GM21529 (cell line): ENCODE data around the gene NTMT1.
"Not testable (repeated sequence)": the region's sequence is repeated elsewhere in the genome, so short reads cannot be mapped to it uniquely, and the experiment has no call there.

Source experiments
- ATAC-seq: cut with Tn5 transposase; IDR thresholded peaks from one replicate; pipeline ENCODE4 v1.9.1; 2021; ENCODE audit not compliant: unreplicated experiment

NTMT1 gene

DNA sequence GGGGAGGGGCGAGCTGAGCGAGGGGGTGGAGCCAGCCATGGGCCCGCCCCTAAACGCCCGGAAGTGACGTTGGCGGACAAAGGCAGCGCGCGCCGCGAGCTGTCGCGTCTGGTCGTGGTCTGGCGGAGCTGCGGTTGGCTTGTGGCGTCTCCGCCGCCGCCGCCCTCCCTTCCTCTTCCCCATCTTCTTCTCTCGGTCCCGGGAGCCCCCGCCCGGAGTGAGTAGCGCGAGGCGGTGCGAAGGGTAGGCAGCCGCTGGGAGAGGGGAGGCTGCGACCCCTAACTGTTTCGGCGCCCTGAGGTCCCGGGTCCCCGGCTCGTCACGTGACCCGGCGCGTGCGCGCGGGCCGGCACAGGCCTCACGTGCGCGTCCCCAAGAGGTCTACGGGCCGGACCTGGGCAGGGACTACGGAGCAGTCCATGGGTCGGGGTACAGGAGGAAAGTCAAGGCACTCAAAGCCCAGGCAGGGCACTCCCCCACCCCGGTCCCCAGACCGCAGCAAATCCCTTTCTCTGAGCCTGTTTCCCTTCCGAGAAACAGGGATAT, at the start of gene NTMT1:
Gene NTMT1, plus strand, starts transcription at position 85 of the 546 bp plus-strand sequence. CDS start 6,541 bp downstream, outside the sequence.
- peak; percentile 82 for ATAC-seq

- no peak for ATAC-seq
These were observed 49.1 kb upstream of the NTMT1 start for GRCh38 chr9:129576546-129577543.

- no peak for ATAC-seq
These were observed 46.7 kb upstream of the NTMT1 start for GRCh38 chr9:129579294-129579693.

GRCh38 chr9:129580211-129580915, 45.6 kb upstream of the NTMT1 start:
- ATAC-seq = no peak

DNA sequence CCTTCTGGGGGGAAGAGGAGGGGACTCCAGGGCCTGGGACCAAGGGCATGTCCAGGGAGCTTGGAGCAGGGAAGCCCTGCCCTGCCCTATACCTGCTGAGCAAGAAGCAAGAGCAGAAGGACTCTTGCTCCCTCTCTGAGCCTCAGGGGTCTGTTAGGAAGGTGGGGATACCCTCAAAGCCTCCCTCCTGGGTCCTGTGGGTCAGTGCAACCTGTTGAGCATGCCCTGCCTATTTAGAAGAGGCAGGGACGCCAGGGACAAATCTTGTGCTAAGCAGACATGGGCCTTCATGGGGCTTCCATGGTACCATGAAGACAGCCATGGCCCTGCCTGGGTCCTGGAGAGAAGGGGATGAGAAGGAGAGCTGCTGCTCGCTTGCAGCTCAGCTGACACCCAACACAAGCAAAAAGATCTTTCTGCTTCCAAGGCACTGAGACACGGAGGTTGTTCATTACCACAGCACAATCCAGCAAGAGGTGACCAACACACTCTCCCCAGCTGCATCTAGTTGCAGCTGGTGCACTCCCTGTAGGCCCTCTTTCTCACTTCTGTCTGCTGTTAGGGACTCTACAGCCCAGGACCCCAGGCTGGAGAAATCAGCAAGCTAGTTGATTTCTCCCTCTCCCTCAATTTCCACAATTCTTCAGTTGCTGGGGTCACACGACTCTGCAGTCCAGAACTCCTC, 44.3 kb upstream of the NTMT1 start:
- no peak for ATAC-seq

- no peak for ATAC-seq
These were observed 43.1 kb upstream of the NTMT1 start for GRCh38 chr9:129582855-129583254.

GRCh38 chr9:129583308-129584038, 42.5 kb upstream of the NTMT1 start:
- no peak for ATAC-seq

- peak; percentile 65 for ATAC-seq
These were observed 41.8 kb upstream of the NTMT1 start for GRCh38 chr9:129584136-129584535.

DNA sequence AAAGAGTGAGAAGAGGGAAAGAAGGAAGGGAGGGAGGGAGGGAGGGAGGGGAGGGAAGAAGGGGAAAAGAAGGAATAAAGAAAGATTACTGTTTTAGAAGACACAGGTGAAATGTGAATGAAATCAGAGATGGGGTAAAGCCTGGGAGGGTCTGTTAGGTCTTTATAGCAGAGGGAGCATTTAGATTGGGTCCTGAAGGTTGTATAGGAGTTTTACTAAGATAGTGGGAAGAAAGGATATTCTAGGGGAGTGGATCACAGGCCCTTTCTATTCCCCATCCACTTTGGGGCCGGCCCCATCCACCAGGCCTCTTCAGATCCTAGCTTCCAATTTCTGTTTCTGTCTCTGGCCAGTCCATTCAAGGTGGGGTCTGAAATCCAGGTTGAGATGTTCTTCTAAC, 40.6 kb upstream of the NTMT1 start:
- no peak for ATAC-seq

DNA sequence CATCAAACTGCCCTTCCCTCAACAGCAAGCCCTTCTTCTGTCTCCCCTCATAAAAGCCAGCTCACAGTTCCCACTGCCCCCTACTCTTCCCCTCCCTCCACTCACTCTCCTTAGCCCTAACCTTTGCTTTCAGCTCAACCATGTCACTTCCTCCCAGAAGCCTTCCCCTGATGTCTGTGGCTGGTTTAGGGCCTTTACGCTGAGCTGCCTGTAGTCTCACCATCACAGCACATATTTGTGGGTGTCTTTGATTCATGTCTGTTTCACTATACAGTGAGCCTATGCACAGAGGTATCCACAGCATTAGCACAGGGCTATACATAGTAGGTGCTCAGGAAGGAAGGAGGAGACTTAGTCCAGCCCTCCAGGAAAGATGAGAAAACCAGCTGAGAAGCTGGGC, 39.7 kb upstream of the NTMT1 start:
- ATAC-seq = no peak

DNA sequence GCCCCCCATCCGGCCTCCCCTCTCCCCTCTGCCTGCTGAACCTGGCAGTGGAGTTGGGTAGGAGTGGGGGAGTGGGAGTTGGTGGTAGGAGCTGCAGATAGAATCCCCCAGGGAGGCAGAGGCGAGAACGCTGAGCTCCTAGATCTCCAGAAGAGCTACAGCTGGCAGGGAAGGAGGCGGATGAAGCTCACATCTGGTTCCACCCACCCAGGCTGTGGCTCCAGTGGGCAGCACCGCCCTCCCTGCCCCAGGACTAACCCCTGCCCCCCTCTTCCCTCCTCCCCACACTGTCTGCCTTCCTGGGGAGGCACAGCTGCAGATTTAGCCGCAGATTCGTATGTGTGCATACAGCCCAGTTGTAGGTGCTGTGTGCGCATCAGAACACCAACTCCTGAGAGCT, 39.3 kb upstream of the NTMT1 start:
- ATAC-seq = no peak

GRCh38 chr9:129587487-129588262, 38.3 kb upstream of the NTMT1 start:
- ATAC-seq = no peak

DNA sequence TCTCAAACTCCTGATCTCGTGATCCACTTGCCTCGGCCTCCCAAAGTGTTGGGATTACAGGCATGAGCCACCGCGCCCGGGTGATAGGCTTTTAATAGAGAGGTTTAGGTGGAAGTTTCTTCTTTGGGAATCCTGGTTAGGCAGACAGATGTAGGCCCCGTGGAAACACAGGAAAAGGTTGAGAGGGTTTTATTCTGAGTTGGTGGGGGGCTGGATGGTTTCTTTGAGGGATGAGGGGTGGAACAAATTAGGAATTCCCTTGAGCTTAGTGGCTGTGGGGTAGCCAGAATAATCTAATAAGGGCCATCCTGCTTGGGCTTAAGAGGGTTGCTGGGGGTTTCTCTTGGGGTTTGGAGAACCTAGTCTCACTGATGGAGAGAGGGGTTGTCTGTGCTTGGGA, 35.5 kb upstream of the NTMT1 start:
- no peak for ATAC-seq

GRCh38 chr9:129591916-129592315, 34.0 kb upstream of the NTMT1 start:
- ATAC-seq = no peak

DNA sequence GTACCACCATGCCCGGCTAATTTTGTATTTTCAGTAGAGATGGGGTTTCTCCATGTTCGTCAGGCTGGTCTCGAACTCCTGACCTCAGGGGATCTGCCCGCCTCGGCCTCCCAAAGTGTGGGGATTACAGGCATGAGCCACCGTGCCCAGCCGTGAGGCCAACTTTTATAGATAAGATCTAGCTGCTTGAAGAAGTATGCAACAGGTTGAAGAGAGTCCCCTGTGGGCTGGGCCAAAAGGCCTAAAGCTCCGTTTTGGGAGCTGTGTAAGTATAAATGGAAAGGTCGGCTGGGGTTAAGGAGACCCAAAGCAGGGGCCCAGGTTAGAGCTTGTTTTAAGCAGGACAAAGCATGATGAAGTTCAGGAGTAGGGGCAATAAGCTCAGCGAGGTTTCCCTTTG, 33.2 kb upstream of the NTMT1 start:
- not testable (repeated sequence) for ATAC-seq

- no peak for ATAC-seq
These were observed 31.3 kb upstream of the NTMT1 start for GRCh38 chr9:129594632-129595031.

- no peak for ATAC-seq
These were observed 30.6 kb upstream of the NTMT1 start for GRCh38 chr9:129595311-129595741.

DNA sequence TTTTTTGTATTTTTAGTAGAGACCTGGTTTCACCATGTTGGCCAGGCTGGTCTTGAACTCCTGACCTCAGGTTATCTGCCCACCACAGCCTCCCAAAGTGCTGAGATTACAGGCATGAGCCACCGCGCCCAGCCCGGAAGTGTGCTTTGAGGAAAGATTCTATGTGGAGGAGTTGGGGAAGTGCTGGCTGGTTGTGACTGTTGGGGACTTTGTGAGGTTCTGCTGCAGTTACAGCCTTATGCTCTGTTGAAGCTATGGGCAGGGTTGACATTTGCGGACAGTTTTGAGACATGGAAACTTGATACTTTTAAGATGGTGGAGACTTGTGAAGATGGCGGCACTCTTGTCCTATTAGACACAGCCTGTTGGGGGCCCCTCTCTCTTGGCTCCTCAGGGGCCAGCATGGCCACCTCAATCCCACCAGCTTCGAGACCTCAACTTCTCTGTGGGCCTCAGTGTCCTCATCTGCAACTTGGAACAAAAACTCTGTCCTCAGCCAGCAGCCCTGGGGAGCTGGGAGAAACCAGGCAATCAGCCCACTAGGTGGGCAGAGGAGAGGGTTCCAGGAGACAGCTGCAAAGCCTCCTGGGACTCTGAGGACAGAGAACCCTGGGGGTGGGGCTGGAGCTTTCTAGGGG, 29.9 kb upstream of the NTMT1 start:
- no peak for ATAC-seq
